ENCODE results near the gene TAC3.
"Not testable (repeated sequence)": the region's sequence is repeated elsewhere in the genome, so short reads cannot be mapped to it uniquely, and the experiment has no call there.

Gene TAC3

DNA sequence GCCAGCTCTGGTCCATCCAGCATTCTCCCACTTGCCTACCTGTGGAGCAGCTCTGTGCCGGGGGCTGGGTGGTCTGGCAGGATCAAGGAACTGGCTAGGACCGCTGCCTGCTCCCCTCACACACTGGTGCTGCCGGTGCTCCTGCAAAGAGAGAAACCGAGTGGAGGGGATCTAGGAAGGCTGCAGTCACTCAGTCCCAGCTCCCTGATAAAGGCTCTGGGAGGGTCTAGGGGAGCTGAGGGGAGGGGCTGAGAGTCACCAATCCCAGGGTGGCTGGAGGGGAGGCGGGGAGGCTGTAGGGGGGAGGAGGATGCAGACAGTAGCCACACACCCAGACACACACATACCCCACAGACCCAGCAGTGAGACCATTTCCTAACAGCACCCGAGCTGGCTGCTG, at the start of gene TAC3:
Gene TAC3 (minus strand): TSS at position 182 of the 400 bp plus-strand sequence. CDS start 732 bp downstream, outside the sequence.
- DNase-seq (ENCODE audit: low read depth), result no peak

DNA sequence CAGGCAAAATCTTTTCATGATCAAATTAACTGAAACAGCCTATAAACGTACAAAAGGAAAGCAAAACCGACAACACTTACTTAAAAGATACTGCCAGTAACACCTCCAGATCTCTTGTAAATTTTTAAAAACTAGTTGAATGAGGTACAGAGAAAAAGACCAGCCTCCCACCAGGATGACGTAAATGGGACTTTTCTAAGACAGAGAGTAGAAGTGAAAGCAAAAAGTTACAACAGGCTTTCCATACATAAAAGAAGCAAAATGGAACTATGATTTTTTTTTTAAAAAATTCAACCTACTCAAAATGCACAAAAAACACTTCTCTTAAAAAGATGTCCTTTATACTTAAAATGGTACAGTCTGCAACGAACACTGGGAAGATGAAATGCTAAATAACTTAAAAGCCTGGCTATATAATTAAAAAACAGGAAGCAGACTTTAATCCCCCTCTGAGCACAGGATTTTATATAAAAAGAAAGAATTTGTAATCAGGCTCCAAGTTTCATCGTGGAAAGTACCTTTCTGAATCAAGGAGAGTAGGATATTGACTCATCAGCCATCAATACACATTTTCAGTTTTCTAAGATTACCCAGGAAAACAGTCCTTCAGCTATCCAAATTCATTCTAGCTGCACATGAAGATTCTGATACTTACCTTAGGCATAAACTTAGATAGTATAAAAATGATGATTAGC, 47.8 kb upstream of the TAC3 start:
- peak; percentile 48 for DNase-seq (ENCODE audit: low read depth)

DNA sequence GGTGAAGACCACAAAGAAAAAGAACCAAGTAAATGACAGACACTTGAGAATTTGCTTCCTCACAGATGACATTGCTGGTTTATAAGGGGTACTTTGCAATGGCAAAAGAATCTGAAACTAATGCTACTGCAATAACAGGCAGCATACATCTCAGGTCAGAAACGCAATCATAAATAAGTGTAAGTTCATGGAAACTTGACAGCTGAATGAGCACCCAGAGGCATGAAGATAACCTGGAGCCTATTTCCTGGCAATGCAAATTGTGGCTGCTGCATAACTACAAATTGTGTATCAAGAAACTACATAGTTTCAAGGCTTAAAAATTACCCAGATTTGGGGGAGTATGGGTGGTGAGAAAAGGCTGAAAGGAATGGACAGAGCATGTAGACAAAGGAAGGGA, 42.1 kb upstream of the TAC3 start:
- DNase-seq (ENCODE audit: low read depth), result no peak

DNA sequence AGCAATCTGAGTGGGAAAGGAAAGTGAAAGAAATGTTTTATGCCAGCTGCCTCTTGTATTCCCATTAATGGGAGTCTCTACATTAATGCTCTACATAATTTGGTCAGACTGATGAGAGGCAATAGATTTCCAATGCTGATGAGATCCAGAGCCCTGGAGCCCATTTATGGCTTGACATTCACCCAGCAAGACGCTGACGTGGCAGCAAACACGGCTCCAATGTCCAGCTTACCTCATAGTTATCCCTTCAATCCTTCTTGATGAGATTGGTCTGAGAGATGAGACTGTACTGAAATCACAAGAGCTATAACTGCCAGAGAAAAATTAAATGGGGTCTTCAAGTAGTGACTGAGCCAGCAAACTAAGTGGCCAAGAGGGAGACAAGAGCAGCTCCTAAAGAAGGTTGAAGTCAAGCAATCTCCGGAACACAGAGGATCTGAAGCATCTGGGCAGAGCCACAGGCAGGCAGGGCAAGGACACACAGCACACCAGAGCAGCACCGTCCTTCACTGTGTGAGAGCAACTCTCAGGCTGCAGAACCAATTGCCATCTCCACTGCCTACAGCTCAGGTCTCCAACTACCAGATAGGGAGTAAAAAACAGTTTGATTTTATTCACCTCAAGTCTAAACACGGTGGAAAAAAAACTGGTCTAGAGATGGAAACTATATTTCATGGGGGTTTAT, 40.9 kb upstream of the TAC3 start:
- DNase-seq (ENCODE audit: low read depth), result no peak

DNA sequence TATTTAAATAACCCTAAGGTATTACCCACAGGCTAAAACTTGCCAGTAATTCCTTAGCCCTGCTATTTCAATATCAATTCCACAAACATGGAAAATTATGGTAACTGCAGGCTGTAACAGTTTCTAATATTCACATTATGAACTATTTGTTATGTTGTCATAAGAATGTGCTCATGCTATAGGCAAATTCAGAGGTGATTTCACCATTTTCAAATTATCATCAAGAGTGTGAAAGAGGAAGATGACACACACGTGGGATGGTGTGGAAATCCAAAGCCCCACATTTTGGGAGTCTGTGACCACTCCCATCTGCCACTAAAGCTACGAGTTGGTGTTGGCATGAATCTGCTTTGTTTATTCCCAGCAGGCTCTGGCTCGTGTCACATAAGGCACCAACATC, 39.5 kb upstream of the TAC3 start:
- no peak for DNase-seq (ENCODE audit: low read depth)

DNA sequence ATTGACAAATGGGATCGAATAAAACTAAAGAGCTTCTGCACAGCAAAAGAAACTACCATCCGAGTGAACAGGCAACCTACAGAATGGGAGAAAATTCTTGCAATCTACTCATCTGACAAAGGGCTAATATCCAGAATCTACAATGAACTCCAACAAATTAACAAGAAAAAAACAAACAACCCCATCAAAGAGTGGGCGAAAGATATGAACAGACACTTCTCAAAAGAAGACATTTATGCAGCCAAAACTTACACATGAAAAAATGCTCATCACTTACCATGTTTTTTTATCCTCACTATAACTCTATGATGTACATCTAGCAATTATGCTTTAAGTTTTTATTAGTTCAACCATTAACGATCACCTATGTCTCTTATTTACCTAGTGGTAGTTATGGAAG, 37.6 kb upstream of the TAC3 start:
- DNase-seq (ENCODE audit: low read depth), result not testable (repeated sequence)

DNA sequence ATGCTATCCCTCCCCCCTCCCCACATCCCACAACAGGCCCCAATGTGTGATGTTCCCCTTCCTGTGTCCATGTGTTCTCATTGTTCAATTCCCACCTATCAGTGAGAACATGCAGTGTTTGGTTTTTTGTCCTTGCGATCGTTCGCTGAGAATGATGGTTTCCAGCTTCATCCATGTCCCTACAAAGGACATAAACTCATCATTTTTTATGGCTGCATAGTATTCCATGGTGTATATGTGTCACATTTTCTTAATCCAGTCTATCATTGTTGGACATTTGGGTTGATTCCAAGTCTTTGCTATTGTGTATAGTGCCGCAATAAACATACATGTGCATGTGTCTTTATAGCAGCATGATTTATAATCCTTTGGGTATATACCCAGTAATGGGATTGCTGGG, 36.8 kb upstream of the TAC3 start:
- DNase-seq (ENCODE audit: low read depth), result not testable (repeated sequence)

DNA sequence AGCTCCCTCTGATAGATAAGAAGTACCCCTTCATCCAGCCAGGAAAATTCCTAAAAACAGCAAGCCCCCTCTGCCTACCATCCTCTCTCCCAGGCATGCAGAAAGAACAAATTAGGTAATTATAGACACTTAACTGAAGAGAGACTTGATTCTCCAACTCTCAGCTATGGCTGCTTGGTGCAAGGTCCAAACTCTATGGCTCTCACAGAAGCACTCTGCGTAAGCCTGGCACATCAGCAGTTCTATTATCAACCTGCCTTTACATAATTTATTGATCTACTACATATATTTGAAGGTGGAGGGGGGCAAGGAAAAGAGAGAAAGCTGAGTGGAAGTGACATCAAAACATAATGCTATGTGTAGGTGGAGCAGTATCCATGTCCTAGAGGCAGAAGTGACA, 34.7 kb upstream of the TAC3 start:
- DNase-seq (ENCODE audit: low read depth), result no peak

DNA sequence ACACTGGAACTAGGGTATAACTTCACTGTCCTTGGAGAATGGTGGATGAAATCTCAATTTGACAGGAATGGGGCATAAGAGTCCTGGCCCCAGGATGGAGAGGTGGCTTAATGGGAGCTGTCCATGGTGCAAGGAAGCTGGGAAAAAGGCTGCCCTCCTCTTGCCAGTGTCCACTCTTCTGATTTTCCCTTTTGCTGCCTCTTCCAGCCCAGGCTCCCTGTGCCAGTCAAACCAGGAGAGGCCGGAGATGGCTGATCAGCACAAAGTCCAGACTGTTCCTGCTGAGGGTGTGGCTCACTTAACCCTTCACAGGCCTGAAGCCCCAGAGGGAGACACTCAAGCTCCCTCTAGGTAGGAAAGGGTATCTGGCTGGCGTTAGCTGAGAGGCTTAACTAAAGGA, 33.6 kb upstream of the TAC3 start, which contains the start of gene MYO1A:
Gene MYO1A (minus strand): TSS at position 240 of the 400 bp plus-strand sequence. CDS start 1,806 bp downstream, outside the sequence.
- DNase-seq (ENCODE audit: low read depth), result no peak

DNA sequence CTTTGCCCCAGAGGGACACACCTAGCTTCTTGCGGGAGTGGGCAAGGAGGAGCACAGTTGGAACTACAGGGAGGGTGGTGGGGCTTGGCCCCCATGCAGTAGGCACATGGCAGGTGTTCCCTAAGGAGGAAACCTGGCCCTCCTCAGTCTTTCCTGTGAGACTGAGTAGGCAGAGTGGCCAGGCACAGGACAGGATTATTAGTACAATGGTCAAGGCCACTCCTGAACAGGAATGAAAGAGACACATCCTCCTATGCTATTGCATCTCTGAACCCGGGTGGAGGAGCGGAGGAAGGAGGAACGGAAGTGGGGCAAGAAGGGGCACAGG, 32.8 kb upstream of the TAC3 start:
- no peak for DNase-seq (ENCODE audit: low read depth)

DNA sequence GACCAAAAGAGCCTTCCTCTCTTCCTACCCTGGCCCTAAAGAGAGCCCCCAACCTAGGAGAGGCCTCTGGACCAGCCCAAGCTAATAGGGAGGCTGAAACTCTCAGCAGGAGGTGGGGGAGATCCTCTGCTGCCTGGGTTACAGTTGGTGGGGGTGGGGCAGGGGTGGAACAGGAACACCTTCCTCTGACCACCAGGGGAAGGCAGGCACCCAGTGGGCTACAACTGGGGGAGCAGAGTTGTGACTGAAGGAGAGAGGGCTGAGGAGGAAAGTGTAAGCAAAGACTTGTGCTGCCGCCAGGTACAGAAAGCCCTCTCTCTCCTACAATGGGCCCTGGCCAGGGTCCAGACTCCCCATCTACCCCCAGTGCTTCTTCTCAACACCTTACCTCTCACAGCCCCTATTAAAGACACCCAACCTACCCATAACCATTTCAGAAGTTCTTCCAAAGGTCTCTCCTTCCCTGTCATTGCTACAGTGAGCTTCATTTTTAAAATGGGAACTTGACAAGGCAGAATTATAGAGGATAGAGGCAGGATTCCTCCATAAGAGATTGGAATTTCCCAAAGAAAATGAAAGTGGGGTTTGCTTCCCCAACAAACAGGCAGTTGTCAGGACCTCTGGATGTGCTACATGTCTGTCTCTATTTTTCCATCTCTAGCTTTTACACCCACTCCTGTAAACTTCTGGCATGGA, 32.2 kb upstream of the TAC3 start:
- DNase-seq (ENCODE audit: low read depth), result no peak

DNA sequence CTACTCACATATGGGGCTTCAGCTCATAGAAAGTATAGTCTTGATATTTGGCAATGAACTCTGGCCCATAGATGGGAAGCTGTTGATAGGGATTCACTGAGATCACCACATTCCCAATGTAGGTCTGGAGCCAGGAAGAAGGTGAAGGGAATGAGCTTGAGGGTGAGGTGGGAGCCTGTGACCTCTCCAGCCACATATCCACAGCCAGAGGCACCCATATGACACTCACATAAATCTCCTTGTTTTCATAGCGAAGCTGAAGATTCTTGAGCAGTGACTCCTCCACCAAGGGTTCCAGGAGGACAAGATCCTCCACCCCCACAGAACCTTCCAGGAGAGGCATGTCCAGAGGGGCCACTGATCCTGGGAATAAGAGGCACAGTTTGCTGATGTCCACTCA, 31.7 kb upstream of the TAC3 start:
- DNase-seq (ENCODE audit: low read depth), result no peak

DNA sequence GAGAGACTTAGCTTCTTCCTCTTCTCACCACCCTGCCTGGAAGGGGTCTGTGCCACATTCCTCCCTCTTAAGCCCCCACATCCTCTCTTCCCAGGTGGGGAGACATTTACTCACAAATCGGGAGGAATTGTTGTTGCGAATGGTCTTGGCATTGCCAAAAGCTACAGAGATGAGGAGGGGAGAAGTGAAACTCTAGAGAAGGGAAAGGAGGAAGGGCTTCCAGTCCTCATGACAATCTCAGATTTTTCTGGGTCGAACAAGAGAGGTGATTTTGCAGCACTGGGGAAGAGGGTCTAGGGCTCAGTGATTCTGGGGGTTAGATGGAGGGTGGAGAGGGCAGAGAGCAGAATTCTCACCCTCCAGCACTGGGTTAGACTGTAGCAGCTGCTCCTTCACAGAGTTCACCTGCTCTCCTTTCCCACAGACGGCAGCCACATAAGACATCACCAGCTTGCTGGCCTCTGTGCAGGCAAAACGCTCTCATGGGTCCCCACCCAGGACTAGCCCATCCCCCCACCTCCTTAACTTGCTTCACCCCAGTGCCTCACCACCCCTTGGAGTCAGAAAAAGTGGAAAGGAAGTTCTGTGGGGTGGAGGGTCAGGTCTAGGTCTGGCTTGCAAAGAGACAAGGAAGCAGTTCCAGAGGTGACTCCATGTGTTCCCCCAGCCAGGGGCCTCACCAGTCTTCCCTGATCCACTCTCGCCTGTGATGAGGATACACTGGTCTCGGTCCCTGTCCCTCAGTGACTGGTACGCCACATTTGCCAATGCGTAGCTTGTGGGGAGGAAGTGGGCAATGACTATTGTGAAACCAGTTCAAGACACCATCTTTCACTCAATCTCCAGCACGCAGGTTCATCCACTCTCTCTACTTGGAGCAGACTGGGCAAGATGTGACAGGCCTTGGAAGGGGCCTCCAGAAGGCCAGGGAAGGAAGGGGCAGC, 30.9 kb upstream of the TAC3 start:
- DNase-seq (ENCODE audit: low read depth), result no peak

DNA sequence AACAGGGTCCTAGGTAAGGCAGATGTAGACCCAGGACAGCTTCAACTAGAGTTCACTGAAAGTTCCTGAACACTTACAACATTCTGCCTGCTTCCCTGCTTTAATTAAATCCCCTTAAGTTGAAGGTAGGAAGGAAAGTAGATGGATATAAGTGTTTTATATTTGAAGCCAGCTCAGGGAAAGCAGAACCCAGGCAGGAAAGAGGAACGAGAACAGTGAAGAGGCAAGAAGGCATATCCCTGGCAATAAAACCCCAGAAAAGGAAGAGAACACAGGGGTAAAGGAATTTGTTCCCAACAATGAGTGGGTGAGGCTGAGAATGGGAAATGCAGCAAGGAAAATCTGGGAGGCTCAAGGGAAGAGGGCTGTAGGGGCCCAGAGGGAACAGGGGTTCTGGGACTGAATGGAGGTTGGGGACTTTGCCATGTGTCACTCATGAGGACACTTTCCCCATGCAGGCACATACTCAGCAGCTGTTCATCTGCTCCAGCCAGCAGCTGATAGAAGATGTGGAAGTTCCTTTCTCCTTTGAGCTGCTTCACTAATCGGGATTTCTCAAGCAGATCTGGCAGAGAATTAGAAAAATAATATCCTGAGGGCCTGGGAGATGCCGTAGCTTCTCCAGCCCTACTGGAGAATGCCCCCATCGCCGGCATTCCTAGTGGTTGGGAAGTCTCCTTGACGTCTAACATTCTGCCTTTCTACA, 29.9 kb upstream of the TAC3 start:
- no peak for DNase-seq (ENCODE audit: low read depth)

DNA sequence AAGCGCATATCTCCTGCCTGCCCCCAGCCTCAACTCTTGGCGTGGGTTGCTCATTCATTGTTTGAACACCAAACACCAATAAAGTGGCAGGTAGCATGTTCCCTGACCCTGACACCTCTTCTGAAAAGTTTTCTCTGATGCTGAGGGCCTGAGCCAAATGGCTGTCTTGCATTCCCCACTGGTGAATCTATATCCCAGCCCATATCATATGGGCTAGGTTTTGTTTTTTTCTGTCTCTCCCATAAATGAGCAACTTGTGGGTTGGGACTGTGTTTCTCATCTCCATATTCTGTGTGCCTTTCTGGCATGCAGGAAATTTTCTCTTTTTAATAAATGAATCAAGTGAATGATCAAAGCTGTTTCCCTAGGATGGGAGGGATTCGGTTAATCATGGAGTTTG, 28.6 kb upstream of the TAC3 start:
- DNase-seq (ENCODE audit: low read depth), result no peak

DNA sequence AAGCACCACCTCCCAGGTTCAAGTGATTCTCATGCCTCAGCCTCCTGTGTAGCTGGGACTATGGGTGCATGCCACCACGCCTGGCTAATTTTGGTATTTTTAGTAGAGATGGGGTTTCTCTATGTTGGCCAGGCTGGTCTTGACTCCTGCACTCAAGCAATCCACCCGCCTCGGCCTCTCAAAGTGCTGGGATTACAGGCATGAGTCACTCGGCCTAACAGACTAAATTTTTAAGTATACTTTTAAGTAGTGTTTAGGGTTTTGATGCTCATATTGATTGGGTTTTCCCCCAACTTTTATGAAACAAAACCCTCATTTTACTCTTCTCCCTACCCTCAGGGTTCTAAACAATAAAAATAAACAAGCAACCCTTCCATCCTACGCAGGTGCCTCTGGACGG, 28.1 kb upstream of the TAC3 start:
- no peak for DNase-seq (ENCODE audit: low read depth)

DNA sequence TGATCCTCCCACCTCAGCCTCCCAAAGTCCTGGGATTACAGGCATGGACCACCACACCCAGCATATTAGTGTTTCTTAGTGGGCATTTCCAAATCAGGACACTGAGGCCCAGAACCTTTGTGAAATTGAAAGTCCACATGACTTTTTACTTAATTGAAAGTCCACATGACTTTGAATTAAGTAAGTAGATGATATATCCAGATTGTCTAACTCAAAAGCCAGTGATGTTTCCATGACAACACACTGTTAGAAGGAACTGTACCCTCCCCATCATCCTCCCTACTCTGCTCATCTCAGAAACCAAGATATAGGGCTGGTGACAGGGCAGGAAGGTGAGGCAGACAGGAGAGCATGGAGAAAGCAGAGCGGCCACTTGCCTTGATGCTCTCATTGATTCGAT, 26.4 kb upstream of the TAC3 start:
- DNase-seq (ENCODE audit: low read depth), result no peak

DNA sequence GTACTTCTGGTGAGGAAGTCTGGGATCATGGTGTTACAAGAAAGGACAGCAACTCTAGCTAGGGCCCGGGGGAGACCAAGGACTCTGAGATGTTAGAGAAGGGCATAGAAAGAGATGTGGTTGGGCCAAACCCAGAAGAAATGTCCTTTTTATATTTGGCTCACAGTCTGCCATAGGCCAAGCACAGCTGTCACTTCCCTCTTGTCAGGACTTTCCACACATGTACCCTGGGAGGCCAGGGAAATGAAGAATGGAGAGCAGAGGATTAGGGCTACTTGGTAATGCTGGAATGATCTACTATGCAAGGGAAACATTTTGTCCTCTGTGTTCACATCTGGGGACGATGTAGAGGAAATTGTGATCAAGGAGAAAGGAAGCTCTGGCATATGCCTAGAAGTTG, 24.4 kb upstream of the TAC3 start:
- DNase-seq (ENCODE audit: low read depth), result no peak

DNA sequence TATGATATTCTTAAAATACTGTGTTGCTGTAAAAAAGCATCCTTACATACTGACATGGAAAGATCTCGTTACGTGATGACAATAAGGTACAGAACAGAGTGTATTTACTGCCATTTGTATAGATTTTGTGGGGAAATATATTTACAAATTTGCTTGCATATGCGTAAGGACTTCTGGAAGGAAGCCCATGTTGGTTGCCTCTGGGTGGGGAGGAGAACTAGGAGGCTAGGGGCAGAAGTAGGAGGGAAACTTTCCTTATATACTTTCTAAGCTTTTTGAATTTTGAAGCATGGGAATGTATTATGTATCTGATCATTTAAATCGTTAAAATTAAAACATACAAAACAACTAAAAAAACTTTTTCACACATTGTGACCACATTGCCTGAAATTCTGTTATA, 23.9 kb upstream of the TAC3 start:
- no peak for DNase-seq (ENCODE audit: low read depth)

DNA sequence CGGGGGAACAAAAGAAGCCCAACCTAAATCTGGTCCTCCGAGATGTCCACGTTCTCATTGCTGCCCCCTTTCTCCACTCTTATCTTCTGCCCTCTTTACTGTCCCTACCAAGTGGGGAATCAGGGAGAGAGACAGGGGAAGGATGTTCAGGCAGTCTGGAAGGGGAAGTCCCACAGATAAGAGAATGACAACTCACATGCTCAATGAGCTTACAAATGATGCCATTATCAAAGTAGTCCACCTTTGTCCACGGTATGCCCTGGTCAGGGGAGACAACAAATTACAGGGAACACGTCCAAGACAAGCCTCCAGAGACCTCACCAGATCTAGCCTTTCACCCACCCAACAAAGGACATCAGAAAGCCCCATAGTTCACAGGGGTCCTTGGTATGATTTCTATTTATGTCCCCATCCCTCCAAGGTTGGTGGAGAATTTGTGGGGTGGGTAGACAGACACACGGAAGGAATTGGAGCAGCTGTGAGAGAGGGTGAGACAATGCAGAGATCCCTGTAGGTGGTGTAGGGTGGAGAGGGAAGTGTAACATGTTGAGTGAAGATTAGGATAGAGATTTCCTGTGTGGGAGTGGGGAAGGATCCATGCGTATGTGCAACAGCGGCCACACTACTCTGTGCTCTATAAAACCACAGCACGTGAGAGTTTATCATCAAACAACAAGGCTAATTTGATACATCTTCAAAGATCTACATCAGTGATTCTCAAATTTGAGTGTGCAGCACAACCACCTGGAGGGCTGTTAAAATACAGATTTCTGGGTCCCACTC, 22.9 kb upstream of the TAC3 start:
- DNase-seq (ENCODE audit: low read depth), result no peak

DNA sequence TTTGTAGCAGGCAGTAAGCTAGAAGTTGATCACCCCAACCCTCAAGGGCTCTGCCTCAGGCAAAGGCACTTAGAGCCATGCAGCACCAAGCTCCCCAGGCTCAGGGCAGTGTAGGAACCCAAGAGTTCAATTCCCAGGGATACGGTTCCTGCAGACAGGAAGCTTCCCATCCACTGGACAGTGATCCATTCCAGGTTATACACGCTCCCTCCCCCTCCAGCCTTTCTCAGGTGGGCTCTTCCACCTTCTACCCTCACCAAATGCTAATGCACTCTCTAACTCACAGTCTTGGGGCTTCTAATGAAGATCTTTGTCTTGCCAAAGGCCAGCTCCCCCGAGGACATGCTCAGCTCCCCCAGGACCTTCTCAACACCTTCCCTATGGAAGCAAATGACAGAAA, 20.9 kb upstream of the TAC3 start:
- no peak for DNase-seq (ENCODE audit: low read depth)
